ENCODE results near the gene ADCY1.

ADCY1 gene

DNA sequence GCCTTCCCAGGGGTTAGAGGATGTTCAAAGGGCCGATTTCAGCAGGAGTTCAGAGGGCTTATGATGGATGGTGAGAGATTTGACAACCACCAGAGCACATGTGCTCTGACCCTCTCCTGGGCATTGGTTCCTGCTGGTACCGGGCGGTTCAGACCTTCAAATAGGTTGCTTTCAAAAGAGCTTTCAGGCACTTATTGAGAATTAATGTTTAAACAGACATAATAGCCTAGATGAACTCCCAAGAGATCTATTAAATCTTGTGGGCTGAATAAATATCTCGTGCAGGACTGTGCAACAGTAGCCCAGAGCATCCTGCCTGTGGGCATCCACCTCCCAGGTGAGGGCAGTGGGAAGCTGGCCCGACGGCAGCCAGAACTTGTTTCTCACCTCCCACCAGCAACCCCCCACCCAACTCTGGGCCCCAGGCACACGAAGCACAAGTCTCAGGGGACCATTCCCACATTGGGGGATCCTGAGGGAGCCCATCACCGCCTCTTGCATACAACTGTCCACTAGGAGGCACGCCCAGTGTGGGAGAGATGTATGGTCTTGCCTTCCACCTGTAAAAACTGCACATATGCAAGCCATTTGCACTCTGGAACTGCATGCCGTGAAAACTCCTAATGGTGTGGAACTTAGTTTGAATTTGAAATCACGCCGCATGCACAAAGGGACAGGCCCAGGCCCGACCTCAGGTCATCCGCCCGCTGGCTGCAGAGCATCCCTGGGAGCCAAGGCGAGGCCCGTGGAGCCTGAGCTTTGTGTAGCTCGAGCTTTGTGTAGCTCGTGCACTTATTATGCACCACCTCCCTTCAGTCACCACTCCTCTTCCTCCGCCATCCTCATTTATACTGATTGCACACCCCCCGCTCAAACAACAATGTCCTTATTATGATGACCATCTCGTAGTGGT is 147.8 kb downstream of the ADCY1 start:
- TF ChIP-seq, protein P1, sequence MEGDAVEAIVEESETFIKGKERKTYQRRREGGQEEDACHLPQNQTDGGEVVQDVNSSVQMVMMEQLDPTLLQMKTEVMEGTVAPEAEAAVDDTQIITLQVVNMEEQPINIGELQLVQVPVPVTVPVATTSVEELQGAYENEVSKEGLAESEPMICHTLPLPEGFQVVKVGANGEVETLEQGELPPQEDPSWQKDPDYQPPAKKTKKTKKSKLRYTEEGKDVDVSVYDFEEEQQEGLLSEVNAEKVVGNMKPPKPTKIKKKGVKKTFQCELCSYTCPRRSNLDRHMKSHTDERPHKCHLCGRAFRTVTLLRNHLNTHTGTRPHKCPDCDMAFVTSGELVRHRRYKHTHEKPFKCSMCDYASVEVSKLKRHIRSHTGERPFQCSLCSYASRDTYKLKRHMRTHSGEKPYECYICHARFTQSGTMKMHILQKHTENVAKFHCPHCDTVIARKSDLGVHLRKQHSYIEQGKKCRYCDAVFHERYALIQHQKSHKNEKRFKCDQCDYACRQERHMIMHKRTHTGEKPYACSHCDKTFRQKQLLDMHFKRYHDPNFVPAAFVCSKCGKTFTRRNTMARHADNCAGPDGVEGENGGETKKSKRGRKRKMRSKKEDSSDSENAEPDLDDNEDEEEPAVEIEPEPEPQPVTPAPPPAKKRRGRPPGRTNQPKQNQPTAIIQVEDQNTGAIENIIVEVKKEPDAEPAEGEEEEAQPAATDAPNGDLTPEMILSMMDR (IDR thresholded peaks at IDR 0.05), result no peak

DNA sequence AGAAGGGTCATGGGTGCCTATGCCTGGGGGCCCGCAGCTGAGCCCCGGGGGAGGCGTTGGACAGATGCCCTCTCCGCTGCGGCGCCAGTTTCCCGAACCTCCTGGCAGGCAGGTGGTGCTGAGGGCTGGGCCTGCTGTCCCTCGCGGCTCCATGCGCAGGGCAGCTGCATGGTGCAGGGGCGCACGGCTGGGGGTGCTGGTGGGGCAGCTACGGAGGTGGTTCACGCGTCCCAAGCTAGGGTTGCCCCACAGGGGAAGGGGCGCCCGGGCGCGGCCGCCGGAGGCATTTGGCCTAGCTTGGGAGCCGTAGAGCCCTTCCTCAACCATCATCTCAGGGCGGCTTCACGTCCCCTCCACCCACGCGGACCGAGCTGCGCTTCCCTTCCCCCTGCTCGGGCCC is 152.7 kb downstream of the ADCY1 start:
- TF ChIP-seq, protein P1 (IDR thresholded peaks at IDR 0.05), result no peak

DNA sequence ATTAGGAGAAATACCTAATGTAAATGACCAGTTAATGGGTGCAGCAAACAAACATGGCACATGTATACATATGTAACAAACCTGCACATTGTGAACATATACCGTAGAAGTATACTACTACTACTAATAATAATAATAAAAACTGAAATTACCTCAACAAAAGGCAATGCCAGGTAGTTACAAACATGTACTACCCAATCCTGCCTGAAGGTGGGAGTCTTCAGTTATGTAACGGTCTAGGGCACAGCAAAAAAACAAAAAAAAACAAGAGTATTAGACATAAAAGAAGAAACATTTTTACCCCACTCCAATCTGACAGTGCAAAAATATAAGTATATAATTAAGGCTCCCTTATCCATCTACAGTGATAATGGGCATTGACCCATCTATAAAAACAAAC is 182.6 kb downstream of the ADCY1 start:
- TF ChIP-seq, protein P1 (IDR thresholded peaks at IDR 0.05), result peak; percentile 20; the same call in 1 of the 2 replicates

Data from LNCAP (cell line).